GM12891 (cell line): ENCODE results near the gene ANKRD23.

Experiments
- POLR2A ChIP-seq: IDR thresholded peaks from 2 replicates; pipeline ENCODE4 v1.6.1; 2011; ENCODE audit warnings: low read depth, low read length, control low read depth
- TAF1 ChIP-seq: IDR thresholded peaks from 2 replicates; pipeline ENCODE4 v1.6.1; 2011; ENCODE audit warnings: low read depth, low read length, control low read depth

DNA sequence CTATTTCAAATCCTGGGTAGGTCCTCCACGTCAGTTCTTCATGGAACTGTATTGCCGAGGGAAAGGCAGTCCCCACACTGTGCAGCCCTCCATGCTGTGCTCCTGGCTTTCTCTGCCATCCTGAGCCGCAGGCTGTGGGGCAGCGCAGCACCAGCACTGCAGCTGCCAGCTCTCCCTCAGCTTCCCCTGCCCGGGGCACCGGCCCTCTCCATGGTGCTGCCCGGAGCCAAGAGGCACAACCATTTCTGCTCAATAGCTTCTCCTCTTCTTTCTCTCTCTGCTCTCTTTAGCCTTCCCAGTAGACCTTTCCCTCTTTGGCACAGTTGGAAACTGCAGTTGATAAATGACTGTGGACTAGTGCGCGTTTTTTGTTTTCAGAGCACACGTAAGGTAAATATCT lies 12.1 kb downstream of the ANKRD23 start:
- TF ChIP-seq POLR2A (no peak), TAF1 (no peak)
